ENCODE data around the gene PITPNM3.
A peak's percentile ranks its signal among the peaks of the same experiment; 100 is the strongest.

Gene PITPNM3

DNA sequence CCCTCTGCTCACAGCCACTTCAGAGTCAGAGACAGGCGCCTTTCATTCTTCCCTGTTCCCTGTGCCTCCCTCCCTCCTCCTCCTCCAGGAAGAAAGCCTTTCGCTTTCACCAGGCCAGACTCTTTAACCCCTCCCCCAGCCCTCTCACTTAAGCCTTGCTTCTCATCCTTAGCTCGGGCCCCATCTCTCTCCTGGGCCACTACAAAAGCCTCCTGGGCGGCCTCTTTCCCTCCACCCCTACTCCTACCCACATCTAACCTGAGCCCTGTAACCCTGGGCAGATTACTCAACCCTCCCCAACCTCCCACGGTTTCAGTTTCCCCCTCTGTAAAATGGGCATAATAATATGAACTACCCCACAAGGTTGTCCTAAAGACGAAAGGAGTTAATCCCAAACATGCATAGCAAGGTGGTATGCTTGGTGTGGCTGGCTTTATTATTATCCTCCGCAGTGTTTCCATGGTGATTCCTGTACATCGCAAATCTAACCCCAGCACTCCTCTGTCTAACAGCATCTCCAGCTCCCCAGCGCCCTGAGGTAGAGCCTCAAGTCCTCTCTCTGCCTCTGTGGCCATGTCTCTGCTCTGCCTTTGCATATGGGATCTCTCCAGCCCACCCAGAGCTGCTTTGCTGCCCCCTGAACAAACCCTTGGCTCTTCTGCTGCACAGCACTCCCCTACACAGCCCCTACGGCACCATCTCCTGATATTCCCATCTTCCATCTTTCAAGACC lies 94.4 kb downstream of the PITPNM3 start:
- no peak for DNase-seq (ENCODE audit: low read depth)
- H3K4me3 ChIP-seq (ENCODE audit: low read length) = no peak overlapping the region
- TF ChIP-seq, protein P1, sequence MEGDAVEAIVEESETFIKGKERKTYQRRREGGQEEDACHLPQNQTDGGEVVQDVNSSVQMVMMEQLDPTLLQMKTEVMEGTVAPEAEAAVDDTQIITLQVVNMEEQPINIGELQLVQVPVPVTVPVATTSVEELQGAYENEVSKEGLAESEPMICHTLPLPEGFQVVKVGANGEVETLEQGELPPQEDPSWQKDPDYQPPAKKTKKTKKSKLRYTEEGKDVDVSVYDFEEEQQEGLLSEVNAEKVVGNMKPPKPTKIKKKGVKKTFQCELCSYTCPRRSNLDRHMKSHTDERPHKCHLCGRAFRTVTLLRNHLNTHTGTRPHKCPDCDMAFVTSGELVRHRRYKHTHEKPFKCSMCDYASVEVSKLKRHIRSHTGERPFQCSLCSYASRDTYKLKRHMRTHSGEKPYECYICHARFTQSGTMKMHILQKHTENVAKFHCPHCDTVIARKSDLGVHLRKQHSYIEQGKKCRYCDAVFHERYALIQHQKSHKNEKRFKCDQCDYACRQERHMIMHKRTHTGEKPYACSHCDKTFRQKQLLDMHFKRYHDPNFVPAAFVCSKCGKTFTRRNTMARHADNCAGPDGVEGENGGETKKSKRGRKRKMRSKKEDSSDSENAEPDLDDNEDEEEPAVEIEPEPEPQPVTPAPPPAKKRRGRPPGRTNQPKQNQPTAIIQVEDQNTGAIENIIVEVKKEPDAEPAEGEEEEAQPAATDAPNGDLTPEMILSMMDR (conservative IDR thresholded peaks at IDR 0.05; ENCODE audit: low read length) = no peak

DNA sequence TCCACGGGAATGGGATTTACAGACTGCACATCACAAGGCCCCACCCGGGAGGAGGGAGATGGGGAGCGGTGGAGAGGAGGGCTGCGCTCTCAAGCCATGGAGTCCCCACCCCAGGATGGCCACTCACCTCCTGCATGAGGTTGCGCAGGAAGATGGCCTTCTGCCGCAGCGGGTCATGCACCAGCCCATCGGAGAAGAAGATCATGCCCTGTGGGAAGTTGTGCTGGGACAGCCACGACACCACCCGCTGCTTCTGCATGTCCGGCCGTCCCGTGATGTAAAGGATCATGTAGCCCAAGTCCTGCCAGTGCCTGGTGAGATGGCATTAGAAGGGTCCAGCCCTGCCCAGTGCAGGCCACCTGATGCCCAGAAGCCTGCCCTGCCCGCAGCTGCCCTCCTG lies 95.1 kb downstream of the PITPNM3 start:
- no peak overlapping the region for H3K4me3 ChIP-seq (ENCODE audit: low read length)
- TF ChIP-seq, protein P1 (conservative IDR thresholded peaks at IDR 0.05; ENCODE audit: low read length) = no peak
- no peak for DNase-seq (ENCODE audit: low read depth)

DNA sequence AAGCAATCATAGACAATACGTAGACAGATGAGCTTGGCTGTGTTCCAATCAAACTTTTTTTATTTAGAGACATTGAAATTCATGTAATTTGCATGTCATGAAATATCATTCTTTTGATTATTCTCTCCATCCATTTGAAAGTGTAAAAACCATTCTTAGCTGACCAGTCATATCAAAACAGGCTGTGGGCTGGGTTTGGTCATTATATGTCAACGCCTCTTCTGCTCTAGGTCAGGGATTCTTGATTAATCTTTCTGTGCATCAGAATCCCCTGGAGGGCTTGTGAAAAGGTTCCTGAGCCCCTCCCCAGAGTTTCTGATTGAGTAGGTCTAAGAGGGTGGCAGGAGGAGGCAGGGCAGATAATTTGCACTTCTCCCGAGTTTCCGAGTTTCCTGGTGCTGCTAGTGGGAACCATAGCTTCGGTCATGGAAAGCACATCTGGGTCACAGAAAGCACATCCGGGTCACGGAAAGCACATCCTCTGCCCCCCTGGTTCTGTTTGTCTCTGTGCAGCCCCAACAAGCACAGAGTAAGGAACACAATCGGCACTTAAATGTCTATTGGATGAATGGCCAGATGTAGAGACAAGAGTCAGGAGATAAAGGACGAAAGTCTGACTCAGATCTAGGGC lies 95.7 kb downstream of the PITPNM3 start:
- TF ChIP-seq, protein P1 (conservative IDR thresholded peaks at IDR 0.05; ENCODE audit: low read length) = no peak
- H3K4me3 ChIP-seq (ENCODE audit: low read length) = no peak overlapping the region
- no peak for DNase-seq (ENCODE audit: low read depth)

DNA sequence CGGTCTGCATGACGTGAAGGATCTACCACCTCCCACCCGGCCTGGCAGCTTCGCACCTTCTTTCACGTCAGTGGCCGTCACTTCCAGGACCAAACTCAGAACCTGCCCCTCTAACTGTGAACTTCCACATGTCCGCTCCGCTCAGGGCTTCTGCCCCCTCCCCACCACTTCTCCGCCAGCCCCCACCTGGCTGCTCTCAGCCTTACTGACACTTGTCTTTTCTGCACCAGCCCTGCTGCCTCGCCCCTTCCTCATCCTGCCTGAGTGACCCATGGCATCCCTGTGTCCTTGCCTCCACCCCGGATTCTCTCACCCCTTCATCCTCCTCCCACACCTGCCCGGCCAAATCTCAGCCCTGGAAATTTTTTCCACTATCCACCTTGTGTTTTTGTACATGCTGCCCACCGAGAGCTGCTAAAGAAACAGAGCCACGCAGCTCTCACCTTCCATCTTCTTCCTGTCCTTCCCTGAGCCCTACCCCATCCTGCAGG lies 97.8 kb downstream of the PITPNM3 start:
- DNase-seq (ENCODE audit: low read depth) = no peak
- H3K4me3 ChIP-seq (ENCODE audit: low read length) = no peak overlapping the region
- TF ChIP-seq, protein P1 (conservative IDR thresholded peaks at IDR 0.05; ENCODE audit: low read length) = no peak

DNA sequence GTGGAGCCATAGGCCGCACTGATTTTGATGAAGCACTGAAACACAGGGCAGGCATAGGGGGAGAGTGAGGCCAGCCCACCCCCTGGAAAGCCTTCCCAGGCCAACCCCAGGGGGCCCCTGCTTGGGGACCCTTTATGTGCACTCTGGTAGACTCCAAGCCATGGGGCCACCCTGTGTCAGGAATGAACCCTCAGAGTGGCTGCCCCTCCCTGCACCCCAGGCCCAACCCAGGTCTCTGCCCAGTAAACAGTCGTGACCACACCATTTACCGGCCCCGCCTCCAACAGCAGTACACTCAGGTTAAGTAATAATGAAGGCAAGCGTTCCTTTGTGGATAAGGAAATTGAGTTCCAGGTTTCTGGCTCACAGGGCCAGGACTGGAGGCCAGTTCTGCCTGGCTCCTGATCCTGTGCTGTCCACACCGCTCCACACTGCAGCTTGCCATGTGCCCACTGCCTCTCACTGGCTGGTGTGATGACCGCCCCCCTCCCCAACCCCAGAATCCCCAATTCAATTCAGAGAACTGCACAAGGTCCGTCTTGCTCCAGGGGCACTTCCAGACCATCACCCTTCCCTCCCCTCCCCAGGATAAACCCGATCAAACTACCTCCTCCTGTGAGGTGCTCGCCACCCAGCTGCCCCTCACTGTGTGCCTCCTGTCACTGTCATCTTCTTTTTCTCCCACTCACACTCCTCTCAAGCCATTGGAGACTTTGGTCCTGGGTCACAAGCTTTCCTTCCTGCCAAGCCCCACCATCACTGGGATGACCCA lies 98.5 kb downstream of the PITPNM3 start:
- no peak for DNase-seq (ENCODE audit: low read depth)
- no peak overlapping the region for H3K4me3 ChIP-seq (ENCODE audit: low read length)
- TF ChIP-seq, protein P1 (conservative IDR thresholded peaks at IDR 0.05; ENCODE audit: low read length) = no peak

DNA sequence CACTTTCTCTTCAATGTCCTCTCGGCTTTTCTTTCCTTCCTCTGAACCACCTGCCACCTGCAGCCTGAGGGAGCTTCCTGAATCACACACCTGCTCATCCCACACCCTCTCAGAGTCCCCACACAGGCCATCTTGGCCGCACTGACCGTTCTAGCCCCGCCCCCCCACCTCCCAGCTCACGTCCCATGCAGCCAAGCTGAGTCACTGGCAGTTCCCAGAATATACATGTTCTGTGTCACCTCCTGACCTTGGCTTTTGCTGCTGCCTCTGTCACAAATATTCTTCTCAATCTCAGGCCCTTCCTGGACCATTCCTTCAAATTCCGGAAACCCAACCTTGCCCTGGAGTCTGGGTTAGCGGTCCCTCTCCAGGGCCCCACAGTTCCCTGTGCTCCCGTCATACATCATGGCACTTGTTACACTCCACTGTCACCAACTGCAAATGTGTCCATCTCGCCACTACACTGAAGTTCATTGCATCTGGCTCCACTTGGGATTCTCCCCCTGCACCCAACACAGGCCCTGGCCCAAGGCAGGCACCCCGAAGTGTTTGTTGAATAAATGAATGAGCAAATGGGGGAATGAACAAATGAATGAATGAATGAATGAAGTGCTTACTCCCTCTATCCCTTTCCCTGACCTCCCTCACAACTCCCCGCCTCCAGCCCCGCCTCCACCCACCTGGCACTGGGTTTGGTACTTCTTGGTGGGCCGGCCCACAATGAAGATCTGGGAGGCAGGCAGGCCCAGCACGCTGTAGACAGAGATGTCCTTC lies 99.3 kb downstream of the PITPNM3 start:
- TF ChIP-seq, protein P1 (conservative IDR thresholded peaks at IDR 0.05; ENCODE audit: low read length) = no peak
- no peak overlapping the region for H3K4me3 ChIP-seq (ENCODE audit: low read length)
- DNase-seq (ENCODE audit: low read depth) = peak; percentile 57
